ENCODE measurements around the gene PNPLA5.

The PNPLA5 gene

GRCh38 chr22:43926349-43926710, 34.5 kb upstream of the PNPLA5 start:
- Histone ChIP-seq H4K8ac (ENCODE audit: low read depth, low read length) (no peak overlapping the region), H3K79me1 (ENCODE audit: low read length) (peaks cover 13% of the 10 kb centered on the region), H3K9ac (ENCODE audit: low read length) (peak overlapping the region; percentile 36), H4K5ac (ENCODE audit: low read length) (no peak overlapping the region), H3K56ac (ENCODE audit: low read length) (peak overlapping the region; percentile 70), H2BK120ac (ENCODE audit: low read depth, low read length) (no peak overlapping the region), H3K4me2 (ENCODE audit: low read length) (no peak overlapping the region), H3K27ac (ENCODE audit: low read depth, low read length) (no peak overlapping the region), H3K79me2 (ENCODE audit: control insufficient read depth, insufficient read depth, low read length) (peaks cover 12% of the 10 kb centered on the region), H2BK5ac (ENCODE audit: low read length) (no peak overlapping the region), H2BK15ac (replicated peaks; ENCODE audit: low read depth) (no peak overlapping the region), H3K4ac (ENCODE audit: low read depth, low read length) (no peak overlapping the region), H3K23ac (ENCODE audit: low read length) (no peak overlapping the region), H3K4me3 (ENCODE audit: low read length) (no peak overlapping the region), H3K4me1 (ENCODE audit: control insufficient read depth, low read depth, low read length) (peaks cover 5% of the 10 kb centered on the region), H3K27me3 (ENCODE audit: insufficient read depth, low read length, poor library complexity) (no peaks in the 10 kb centered on the region), H3K18ac (ENCODE audit: low read length) (no peak overlapping the region), H3K36me3 (ENCODE audit: control insufficient read depth, insufficient read depth, low read length) (peaks cover 10% of the 10 kb centered on the region), H2AK5ac (ENCODE audit: low read length) (no peak overlapping the region)
- no CpG with 5 or more reads among the region's 1 CpG for WGBS (ENCODE audit: extremely low coverage, insufficient coverage, low lambda C conversion rate)
- no peak for DNase-seq

GRCh38 chr22:43925433-43926348, 33.9 kb upstream of the PNPLA5 start:
- no peaks in the 10 kb centered on the region for H3K27me3 ChIP-seq (ENCODE audit: insufficient read depth, low read length, poor library complexity)
- H3K18ac ChIP-seq (ENCODE audit: low read length), result peak overlapping the region; percentile 72
- no peak overlapping the region for H2AK5ac ChIP-seq (ENCODE audit: low read length)
- H4K5ac ChIP-seq (ENCODE audit: low read length), result no peak overlapping the region
- no peak overlapping the region for H3K4me3 ChIP-seq (ENCODE audit: low read length)
- peak overlapping the region; percentile 77 for H3K4me2 ChIP-seq (ENCODE audit: low read length)
- peaks cover 9% of the 10 kb centered on the region for H3K36me3 ChIP-seq (ENCODE audit: control insufficient read depth, insufficient read depth, low read length)
- no peak overlapping the region for H3K23ac ChIP-seq (ENCODE audit: low read length)
- H3K27ac ChIP-seq (ENCODE audit: low read depth, low read length), result peak overlapping the region; percentile 94
- H3K4ac ChIP-seq (ENCODE audit: low read depth, low read length), result no peak overlapping the region
- peak overlapping the region; percentile 95 for H3K56ac ChIP-seq (ENCODE audit: low read length)
- peaks cover 13% of the 10 kb centered on the region for H3K79me1 ChIP-seq (ENCODE audit: low read length)
- peaks cover 5% of the 10 kb centered on the region for H3K4me1 ChIP-seq (ENCODE audit: control insufficient read depth, low read depth, low read length)
- peaks cover 12% of the 10 kb centered on the region for H3K79me2 ChIP-seq (ENCODE audit: control insufficient read depth, insufficient read depth, low read length)
- H4K8ac ChIP-seq (ENCODE audit: low read depth, low read length), result no peak overlapping the region
- H3K9ac ChIP-seq (ENCODE audit: low read length), result peak overlapping the region; percentile 88
- no CpG with 5 or more reads among the region's 6 CpGs for WGBS (ENCODE audit: extremely low coverage, insufficient coverage, low lambda C conversion rate)
- DNase-seq, result peak; percentile 84
- peak overlapping the region; percentile 28 for H2BK5ac ChIP-seq (ENCODE audit: low read length)
- no peak overlapping the region for H2BK15ac ChIP-seq (replicated peaks; ENCODE audit: low read depth)
- H2BK120ac ChIP-seq (ENCODE audit: low read depth, low read length), result no peak overlapping the region

GRCh38 chr22:43924877-43925276, 33.1 kb upstream of the PNPLA5 start:
- H3K79me2 ChIP-seq (ENCODE audit: control insufficient read depth, insufficient read depth, low read length), result peaks cover 12% of the 10 kb centered on the region
- peak overlapping the region; percentile 77 for H3K4me2 ChIP-seq (ENCODE audit: low read length)
- peak overlapping the region; percentile 50 for H3K4me3 ChIP-seq (ENCODE audit: low read length)
- peak overlapping the region; percentile 14 for H2BK5ac ChIP-seq (ENCODE audit: low read length)
- H3K27me3 ChIP-seq (ENCODE audit: insufficient read depth, low read length, poor library complexity), result no peaks in the 10 kb centered on the region
- peak overlapping the region; percentile 24 for H3K23ac ChIP-seq (ENCODE audit: low read length)
- H3K27ac ChIP-seq (ENCODE audit: low read depth, low read length), result peak overlapping the region; percentile 94
- H2AK5ac ChIP-seq (ENCODE audit: low read length), result peak overlapping the region; percentile 74
- peak overlapping the region; percentile 95 for H3K56ac ChIP-seq (ENCODE audit: low read length)
- no peak for DNase-seq
- peak overlapping the region; percentile 72 for H3K18ac ChIP-seq (ENCODE audit: low read length)
- H3K36me3 ChIP-seq (ENCODE audit: control insufficient read depth, insufficient read depth, low read length), result peaks cover 7% of the 10 kb centered on the region
- no CpG with 5 or more reads among the region's 7 CpGs for WGBS (ENCODE audit: extremely low coverage, insufficient coverage, low lambda C conversion rate)
- H2BK120ac ChIP-seq (ENCODE audit: low read depth, low read length), result no peak overlapping the region
- H2BK15ac ChIP-seq (replicated peaks; ENCODE audit: low read depth), result no peak overlapping the region
- H3K9ac ChIP-seq (ENCODE audit: low read length), result peak overlapping the region; percentile 88
- peak overlapping the region; percentile 56 for H3K4ac ChIP-seq (ENCODE audit: low read depth, low read length)
- peaks cover 13% of the 10 kb centered on the region for H3K79me1 ChIP-seq (ENCODE audit: low read length)
- no peak overlapping the region for H4K5ac ChIP-seq (ENCODE audit: low read length)
- no peak overlapping the region for H4K8ac ChIP-seq (ENCODE audit: low read depth, low read length)
- peaks cover 5% of the 10 kb centered on the region for H3K4me1 ChIP-seq (ENCODE audit: control insufficient read depth, low read depth, low read length)

GRCh38 chr22:43923631-43924464, 32.0 kb upstream of the PNPLA5 start, which contains the start of gene PNPLA3:
Gene PNPLA3, plus strand, starts transcription at chr22:43923805. Its CDS starts 107 bp downstream, at chr22:43923912.
- Histone ChIP-seq H3K4me2 (ENCODE audit: low read length) (peak within 1 kb of the TSS; percentile 78), H3K4me1 (ENCODE audit: control insufficient read depth, low read depth, low read length) (peaks cover 5% of the 10 kb centered on the region), H3K4me3 (ENCODE audit: low read length) (peak within 1 kb of the TSS; percentile 82), H4K5ac (ENCODE audit: low read length) (no peak within 1 kb of the TSS), H2AK5ac (ENCODE audit: low read length) (no peak within 1 kb of the TSS), H2BK5ac (ENCODE audit: low read length) (peak within 1 kb of the TSS; percentile 80), H2BK15ac (replicated peaks; ENCODE audit: low read depth) (no peak within 1 kb of the TSS), H3K79me1 (ENCODE audit: low read length) (peaks cover 13% of the 10 kb centered on the region), H3K23ac (ENCODE audit: low read length) (no peak within 1 kb of the TSS), H3K79me2 (ENCODE audit: control insufficient read depth, insufficient read depth, low read length) (peaks cover 12% of the 10 kb centered on the region), H3K9ac (ENCODE audit: low read length) (peak within 1 kb of the TSS; percentile 96), H3K27ac (ENCODE audit: low read depth, low read length) (peak within 1 kb of the TSS; percentile 94), H3K36me3 (ENCODE audit: control insufficient read depth, insufficient read depth, low read length) (peaks cover 6% of the 10 kb centered on the region), H3K4ac (ENCODE audit: low read depth, low read length) (peak within 1 kb of the TSS; percentile 90), H2BK120ac (ENCODE audit: low read depth, low read length) (peak within 1 kb of the TSS; percentile 11), H3K18ac (ENCODE audit: low read length) (peak within 1 kb of the TSS; percentile 98), H3K27me3 (ENCODE audit: insufficient read depth, low read length, poor library complexity) (no peaks in the 10 kb centered on the region), H3K56ac (ENCODE audit: low read length) (peak within 1 kb of the TSS; percentile 98), H4K8ac (ENCODE audit: low read depth, low read length) (peak within 1 kb of the TSS; percentile 70)
- peak; percentile 96 for DNase-seq
- no CpG with 5 or more reads among the region's 100 CpGs for WGBS (ENCODE audit: extremely low coverage, insufficient coverage, low lambda C conversion rate)

- Histone ChIP-seq H3K4me1 (ENCODE audit: control insufficient read depth, low read depth, low read length) (peaks cover 5% of the 10 kb centered on the region), H2BK120ac (ENCODE audit: low read depth, low read length) (no peak overlapping the region), H3K4ac (ENCODE audit: low read depth, low read length) (no peak overlapping the region), H3K4me2 (ENCODE audit: low read length) (peak overlapping the region; percentile 78), H3K4me3 (ENCODE audit: low read length) (peak overlapping the region; percentile 32), H3K36me3 (ENCODE audit: control insufficient read depth, insufficient read depth, low read length) (peaks cover 2% of the 10 kb centered on the region), H4K5ac (ENCODE audit: low read length) (no peak overlapping the region), H2BK15ac (replicated peaks; ENCODE audit: low read depth) (no peak overlapping the region), H3K27me3 (ENCODE audit: insufficient read depth, low read length, poor library complexity) (no peaks in the 10 kb centered on the region), H3K18ac (ENCODE audit: low read length) (no peak overlapping the region), H3K27ac (ENCODE audit: low read depth, low read length) (peak overlapping the region; percentile 67), H4K8ac (ENCODE audit: low read depth, low read length) (no peak overlapping the region), H2BK5ac (ENCODE audit: low read length) (no peak overlapping the region), H3K9ac (ENCODE audit: low read length) (peak overlapping the region; percentile 69), H3K56ac (ENCODE audit: low read length) (peak overlapping the region; percentile 83), H3K79me2 (ENCODE audit: control insufficient read depth, insufficient read depth, low read length) (peaks cover 12% of the 10 kb centered on the region), H3K79me1 (ENCODE audit: low read length) (peaks cover 13% of the 10 kb centered on the region), H3K23ac (ENCODE audit: low read length) (no peak overlapping the region), H2AK5ac (ENCODE audit: low read length) (no peak overlapping the region)
- no peak for DNase-seq
- no CpG with 5 or more reads among the region's 13 CpGs for WGBS (ENCODE audit: extremely low coverage, insufficient coverage, low lambda C conversion rate)
Measured at GRCh38 chr22:43923191-43923590, 31.4 kb upstream of the PNPLA5 start.
